IPS-18c (cell line): Measurements from ENCODE around the gene SNAPIN.

ENCODE experiments used
- H3K4me3 ChIP-seq: 2 replicates; pipeline ENCODE4 v1.7.0; 2013; ENCODE audit warnings: low read depth, mild to moderate bottlenecking, low read length, moderate library complexity; ENCODE audit not compliant: insufficient read depth
- H3K9me3 ChIP-seq: one replicate; pipeline ENCODE4 v1.6.1; 2013; ENCODE audit warnings: mild to moderate bottlenecking, low read length, moderate library complexity; ENCODE audit not compliant: control insufficient read depth, insufficient read depth

SNAPIN gene, protein sequence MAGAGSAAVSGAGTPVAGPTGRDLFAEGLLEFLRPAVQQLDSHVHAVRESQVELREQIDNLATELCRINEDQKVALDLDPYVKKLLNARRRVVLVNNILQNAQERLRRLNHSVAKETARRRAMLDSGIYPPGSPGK

DNA sequence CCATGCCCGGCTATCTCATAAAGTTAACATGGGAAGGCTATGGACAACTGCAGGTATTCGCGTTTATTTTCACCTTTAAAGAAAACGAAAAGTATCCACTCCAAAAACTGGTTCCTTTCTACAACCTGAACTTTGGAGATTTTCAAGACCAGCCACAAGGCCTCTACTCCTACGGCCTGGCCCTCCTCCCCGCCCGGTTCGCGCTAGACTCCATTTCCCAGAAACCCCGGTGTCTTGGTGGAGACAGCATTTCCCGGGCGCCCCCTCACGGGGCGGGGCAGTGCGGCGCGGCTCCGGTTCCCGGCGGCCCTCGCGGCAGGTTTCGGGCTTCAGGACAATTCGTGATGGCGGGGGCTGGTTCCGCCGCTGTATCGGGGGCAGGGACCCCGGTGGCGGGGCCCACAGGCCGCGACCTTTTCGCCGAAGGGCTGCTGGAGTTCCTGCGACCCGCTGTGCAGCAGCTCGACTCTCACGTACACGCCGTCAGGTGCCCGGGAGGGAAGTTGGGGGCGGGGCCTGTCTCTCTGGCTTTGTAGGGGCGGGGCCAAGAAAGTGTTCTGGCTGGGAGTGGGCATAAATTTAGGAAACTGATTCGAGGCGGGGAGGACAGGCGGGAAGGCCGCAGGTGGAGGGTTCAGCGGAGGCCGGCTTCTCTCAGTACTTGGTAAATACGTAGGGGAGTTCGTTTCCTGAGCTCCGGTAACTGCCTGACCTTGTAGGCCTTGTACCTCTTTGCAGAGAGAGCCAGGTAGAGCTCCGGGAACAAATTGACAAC is at the start of gene SNAPIN:
TSS of gene SNAPIN (plus strand) at position 304 of the 775 bp plus-strand sequence. CDS start at position 345, 41 bp downstream.
- Histone ChIP-seq H3K4me3 (peak within 1 kb of the TSS; percentile 98), H3K9me3 (no peaks in the 10 kb centered on the region)

DNA sequence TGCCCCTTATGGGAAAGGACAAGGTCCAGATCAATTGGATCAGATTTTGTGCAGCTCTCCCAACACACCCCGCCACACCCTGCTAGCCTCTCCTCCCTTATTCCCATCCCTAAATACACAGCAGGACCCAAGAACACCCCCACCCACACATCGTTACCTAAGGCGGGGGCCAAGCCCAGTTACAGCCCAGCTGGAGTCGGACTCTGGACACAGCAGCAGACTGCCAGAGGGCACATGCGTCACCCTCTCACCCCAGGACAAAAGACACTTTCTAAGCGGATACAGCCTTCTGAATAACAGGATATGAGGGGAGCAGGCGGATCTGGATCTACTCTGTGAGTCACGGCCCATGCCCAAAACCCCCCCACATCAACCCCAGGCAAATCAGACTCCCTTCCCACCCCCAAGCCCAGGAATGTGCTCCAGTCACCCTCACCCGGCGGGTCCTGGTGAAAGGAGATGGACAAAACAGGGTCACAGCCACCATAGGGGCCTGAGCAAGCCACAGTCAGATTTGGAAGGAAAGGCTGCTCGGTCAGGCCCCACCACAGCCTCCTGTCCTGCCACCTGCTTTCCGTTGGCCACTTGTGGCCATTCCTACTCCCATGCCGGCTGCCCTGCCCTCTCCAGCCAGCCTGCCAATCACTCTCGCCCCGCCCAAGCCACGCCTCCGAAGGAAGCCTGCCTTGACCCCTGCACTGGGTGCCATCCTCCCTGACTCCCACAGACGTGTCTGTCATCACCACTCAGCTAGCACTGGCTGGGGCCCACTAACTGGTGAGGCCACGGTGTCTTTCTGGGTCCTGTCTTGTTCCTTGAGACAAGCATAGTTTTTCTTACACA is 49.5 kb upstream of the SNAPIN start:
- H3K9me3 ChIP-seq: no peaks in the 10 kb centered on the region
- peak overlapping the region; percentile 28; the same call in 1 of the 2 replicates for H3K4me3 ChIP-seq

DNA sequence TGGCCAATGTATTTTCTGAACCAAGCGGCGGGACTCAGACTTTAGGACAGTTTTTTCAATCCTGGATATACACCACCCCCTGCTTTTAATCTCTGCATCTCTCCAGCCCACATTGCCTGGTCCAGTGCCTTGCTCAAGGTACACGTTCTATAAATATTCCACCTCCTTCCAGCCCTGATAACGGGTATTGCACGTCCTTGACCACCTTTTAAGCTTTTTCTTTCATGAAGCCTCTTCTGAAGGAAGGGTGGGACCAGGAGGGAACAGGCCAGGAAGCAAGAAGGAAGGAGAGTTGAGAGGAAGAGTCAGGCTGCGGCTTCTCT is 49.0 kb upstream of the SNAPIN start:
- Histone ChIP-seq H3K9me3 (no peaks in the 10 kb centered on the region), H3K4me3 (no peak overlapping the region)

DNA sequence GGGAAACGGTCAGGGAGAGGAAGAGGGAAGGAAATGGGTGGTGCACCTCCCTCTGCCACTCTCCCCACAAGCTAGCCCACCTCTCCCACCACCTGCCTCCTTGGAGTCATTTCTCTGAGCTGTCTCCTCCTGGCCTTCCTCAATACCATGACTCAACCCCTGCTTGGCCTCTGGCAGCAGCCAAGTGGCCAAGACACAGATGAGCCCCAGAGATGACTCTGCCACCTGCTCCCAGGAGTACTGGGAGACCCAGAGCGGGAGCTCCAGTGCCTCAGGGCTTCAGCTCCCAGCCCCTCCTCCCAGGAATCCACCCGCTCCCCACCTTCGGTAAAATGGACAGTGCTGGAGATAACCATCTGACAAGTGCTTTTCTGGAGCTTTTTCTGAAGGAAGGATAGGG is 48.2 kb upstream of the SNAPIN start:
- Histone ChIP-seq H3K4me3 (no peak overlapping the region), H3K9me3 (no peaks in the 10 kb centered on the region)

DNA sequence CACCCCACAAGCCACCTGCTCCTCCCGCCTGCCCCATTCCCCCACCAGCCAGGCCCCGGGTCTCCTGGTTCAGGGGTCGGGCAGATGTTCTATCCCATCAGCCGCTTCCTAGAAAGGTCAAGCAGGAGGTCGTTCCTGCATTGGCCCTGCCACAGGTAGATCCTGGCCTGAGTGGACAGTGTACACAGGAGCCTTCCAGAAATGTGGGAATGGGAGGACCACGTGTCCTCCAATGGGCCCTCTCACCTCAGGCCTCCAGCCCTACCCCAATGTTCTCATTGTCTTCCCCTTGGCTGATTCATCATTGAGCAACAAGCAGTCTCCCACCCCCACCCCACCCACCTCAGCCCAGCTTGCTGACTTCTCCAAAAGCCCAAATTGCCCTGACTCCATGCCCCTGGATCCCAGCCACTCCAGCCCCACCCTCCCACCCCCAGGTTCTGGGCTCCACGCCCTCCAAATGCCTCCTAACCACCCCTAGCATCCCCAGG is 47.6 kb upstream of the SNAPIN start:
- no peak overlapping the region for H3K4me3 ChIP-seq

DNA sequence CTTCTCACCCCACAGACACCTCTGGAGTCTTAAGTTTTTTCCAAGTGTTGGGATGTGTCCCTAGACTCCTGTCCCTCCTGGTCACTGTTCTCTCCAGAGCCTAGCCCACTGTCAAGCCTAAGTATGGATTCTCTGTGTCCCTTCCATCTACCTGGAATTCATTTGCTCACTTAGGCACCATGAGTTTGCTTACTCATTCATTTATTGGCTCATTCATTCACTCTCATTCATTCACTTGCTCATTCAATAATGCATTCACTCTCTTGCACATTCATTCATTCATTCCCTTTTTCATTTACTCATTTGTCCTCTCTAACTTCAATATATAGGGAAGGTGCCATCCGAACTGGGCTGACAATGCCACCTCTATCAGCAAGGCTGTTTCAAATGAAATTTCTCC is 47.1 kb upstream of the SNAPIN start:
- H3K9me3 ChIP-seq: no peaks in the 10 kb centered on the region
- H3K4me3 ChIP-seq: no peak overlapping the region

More for the DNA sequence above, 47.6 kb upstream of the SNAPIN start:
- no peaks in the 10 kb centered on the region for H3K9me3 ChIP-seq

DNA sequence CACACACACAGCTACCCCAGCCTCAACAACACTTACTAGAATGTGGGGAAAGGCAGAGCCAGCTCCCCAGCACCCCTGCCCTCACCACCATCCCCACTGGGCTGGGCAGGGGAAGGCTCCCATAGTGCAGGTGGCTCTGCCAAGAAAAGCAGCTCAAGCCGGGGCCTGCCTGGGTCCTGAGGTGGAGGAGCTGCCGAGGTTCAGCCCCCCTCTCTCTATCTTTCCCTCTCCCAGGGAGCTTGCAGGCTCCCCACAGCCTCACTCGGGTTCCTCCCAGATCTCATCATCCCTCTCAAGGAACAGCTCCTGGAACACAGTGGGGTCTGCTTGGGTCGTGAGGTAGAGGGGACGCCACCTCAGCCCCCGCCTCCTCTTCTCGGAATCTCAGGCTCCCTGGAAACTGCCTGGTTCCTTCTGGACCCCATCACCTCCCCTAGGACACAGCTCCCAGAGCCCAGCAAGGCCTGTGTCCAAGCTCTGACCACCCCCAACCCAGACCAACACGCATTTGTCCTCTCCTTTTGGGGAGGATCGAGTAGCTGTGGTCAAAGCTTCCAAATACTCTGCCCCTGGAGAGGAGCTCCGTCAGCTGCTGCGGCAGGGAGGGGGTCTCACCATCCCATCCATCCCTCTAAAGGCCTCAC is 46.3 kb upstream of the SNAPIN start:
- Histone ChIP-seq H3K4me3 (peak overlapping the region; percentile 34), H3K9me3 (no peaks in the 10 kb centered on the region)

DNA sequence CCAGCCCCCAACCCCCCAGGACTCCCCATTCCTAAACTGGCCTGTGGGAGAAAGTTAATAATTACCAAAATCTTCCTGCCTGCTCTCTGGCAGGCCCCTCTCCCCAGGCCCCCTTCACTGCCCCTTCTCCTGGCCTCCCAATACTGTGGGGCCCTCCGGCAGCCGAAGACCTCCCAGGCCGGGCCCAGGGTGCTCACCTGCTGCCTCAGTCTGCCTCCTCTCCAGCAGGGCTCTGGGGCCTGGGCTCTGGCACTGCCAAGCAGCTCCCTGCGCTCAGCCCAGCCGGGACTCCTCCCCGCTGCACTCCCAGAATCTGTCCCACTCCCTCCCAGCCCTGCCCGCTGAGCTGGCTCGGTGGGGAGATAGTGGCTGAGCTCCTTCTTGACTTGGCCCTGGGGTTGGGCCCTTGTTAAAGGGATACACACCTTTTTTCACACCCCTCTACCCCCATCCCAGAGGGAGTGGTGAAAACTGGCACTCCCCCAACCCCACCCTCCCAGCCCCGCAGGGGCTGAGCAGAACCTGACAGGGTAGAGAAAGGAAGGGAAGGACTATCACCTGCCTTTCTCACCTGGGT is 45.7 kb upstream of the SNAPIN start, which contains the start of gene S100A16:
TSS of gene S100A16 (minus strand) at position 383 of the 577 bp plus-strand sequence. CDS start 4,986 bp downstream, outside the sequence.
- Histone ChIP-seq H3K4me3 (peak within 1 kb of the TSS; percentile 34), H3K9me3 (no peaks in the 10 kb centered on the region)

DNA sequence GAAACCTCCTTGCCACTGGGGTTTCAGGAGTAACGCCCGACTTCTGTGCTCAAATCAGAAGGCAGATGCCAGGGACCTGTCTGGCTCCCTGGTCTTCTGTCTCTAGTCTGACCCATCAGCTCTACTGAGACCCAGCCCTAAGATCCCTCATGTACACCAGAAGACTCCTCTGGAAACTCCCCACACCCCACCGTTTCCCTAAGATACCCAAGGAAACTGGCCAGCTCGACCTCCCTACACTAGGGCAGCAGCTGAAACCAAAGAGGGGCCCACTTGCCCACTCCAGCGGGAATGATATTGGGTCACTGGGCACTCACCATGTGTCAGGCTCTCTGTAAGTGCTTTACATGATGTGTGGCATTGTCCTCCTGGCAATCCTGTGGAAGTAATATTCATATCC is 45.1 kb upstream of the SNAPIN start:
- H3K4me3 ChIP-seq: no peak overlapping the region
- no peaks in the 10 kb centered on the region for H3K9me3 ChIP-seq

DNA sequence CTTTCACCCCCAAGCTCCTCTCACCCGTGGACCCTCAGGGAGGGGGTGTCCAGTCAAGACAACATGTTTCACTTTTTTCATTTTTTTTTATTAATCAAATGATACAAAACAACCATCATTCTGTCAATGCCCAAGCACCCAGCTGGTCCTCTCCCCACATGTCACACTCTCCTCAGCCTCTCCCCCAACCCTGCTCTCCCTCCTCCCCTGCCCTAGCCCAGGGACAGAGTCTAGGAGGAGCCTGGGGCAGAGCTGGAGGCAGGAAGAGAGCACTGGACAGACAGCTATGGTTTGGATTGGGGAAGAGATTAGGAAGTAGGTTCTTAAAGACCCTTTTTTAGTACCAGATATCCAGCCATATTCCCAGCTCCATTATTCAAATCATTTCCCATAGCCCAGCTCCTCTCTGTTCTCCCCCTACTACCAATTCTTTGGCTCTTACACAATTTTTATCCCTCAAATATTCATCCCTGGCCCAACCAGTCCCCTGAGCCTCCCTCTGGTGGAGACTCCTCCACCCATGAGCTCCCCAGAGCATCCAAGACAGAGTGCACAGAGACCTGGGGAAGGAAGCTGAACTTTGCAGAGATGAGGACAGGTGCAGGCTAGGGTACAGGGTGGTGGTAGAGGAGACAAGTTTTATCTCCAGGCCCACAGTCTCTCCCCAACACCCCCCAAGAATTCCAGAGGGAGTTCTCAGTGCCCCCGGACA is 44.2 kb upstream of the SNAPIN start:
- H3K4me3 ChIP-seq: no peak overlapping the region
- no peaks in the 10 kb centered on the region for H3K9me3 ChIP-seq

DNA sequence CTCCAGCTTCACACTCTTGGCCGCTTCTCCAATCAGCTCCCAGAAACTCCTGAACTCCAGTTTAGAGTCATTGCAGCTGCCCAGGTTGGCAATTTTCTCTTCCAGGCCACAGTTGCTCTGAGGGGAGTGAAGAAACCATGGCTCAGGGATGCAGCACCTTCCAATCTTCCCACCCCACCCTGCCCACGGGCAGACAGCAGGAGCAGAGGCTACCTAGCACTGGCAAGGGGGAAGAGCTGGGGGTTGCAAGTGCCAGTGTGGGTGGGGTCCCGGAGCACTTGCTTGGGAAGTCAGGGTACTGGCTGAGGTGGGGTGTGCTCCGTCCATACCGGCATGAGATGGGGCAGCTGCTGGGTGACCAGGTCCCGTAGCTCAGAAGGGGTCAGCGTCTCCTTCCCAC is 43.6 kb upstream of the SNAPIN start:
- no peaks in the 10 kb centered on the region for H3K9me3 ChIP-seq

DNA sequence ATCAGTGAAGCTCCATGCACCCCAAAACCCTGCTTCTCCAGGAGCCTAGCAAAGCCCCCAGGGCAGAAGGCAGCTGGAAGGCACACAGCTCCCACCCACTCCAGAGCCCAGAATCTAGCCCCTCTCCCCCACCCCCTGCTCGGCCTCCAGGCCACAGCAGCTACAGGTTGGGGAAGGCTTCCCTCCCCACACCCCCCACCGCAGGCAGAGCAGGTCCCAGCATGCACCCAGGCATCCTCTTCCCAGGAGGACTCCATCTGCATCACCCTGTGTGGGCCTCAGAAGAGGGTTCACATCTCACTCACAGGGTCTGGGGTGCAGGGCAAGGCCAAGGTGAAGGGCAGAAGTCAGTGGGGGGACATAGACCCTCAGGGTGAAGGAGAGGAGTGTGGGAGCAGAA is 43.1 kb upstream of the SNAPIN start:
- Histone ChIP-seq H3K9me3 (no peaks in the 10 kb centered on the region), H3K4me3 (no peak overlapping the region)

More for the DNA sequence above, 43.6 kb upstream of the SNAPIN start:
- no peak overlapping the region for H3K4me3 ChIP-seq

DNA sequence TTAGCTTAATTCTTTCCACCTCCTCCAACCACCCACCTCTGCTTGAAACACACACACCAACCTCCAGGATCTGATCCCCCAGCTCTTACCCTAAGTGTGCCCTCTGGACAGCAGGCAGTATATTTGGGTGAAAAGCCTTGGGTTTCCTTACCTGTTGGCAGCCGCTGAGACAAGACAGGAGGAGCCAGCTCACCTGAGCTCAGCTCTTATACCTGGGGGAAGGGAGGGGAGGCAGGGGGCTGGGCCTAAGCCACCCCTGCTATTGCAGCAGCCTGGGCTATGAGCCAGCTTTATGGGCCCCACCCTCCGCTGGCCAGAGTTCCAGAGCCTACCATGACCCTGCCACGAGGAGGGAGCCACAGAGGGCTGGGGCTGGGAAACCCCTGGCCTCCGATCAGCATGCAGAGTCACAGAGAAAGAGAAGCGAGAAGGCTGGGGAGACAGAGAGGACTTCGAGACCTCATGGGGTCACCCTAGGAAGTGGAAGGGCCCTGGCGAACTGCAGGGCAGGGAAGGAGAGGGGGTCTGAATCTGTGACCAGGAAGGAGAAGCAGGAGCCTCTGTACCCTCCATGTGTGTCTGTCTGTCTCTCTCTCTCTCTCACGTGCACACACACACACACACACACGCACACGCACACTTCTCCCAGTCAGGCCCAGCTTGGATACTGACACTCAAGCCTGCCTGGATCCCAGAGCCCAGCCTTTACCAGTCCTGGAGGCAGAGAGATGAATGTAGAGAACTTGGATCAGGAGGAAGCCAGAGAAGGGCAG is 42.2 kb upstream of the SNAPIN start, which contains the start of gene S100A14:
TSS of gene S100A14 (minus strand) at position 182 of the 773 bp plus-strand sequence. CDS start 467 bp downstream, outside the sequence.
- no peaks in the 10 kb centered on the region for H3K9me3 ChIP-seq
- H3K4me3 ChIP-seq: no peak within 1 kb of the TSS

DNA sequence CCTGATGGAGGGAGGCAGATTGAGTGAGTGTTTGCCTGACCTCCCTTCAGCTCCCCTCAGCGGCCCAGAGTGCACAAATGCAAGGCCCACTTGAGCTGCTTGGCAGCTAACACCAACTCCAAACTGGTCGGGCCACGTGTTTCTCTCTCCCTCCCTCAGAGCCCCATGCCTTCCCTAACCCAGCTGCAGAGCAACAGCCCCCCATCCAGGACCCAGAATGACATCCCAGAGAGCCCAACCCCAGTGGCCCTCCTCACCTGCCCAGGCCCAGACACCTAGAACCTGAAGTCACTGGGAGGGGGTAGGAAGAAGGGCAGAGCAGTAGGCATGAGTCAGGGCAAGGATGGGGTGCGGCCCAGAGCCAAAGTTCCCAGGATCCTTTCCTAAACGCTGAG is 41.6 kb upstream of the SNAPIN start:
- H3K9me3 ChIP-seq: no peaks in the 10 kb centered on the region
- H3K4me3 ChIP-seq: no peak overlapping the region

DNA sequence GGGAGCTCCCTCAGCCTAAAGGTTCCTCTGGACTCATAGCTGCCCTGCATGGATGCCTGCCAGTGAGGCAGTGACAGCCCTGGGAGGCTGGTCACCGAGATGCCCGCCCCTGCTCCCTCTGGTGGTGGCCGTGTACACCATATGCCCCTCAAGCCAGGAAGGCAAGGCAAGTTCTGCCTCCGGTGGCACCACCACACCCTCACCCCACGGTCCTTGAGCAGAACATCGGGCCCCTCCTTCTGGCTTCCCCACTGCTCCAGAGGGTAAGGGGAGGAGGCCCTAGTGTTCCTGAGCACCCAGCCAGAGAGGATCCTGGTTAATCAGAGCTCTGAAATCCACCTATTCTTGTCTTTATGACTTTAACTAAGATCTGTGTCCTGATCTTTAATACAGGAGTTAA is 40.8 kb upstream of the SNAPIN start:
- H3K9me3 ChIP-seq: no peaks in the 10 kb centered on the region
- no peak overlapping the region for H3K4me3 ChIP-seq

DNA sequence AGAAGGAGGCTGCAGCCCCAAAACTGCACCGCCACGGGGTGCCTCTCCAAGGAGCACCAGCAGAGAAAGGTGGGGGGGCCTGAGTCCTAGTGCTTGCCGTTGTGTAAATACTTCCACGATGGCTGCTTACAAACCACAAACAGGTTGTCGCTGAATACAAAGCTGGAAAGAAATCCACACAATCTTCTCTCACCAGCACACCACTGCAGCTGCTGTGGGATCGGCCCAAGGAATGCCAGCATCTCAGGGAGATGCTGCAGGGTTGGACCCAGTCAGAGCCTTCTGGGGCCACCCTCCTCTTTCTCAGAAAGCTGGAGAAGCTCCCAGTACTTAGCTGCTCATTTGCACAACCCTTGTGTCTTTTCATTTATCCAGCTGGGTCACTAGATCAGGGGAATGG is 39.3 kb upstream of the SNAPIN start:
- Histone ChIP-seq H3K4me3 (no peak overlapping the region), H3K9me3 (no peaks in the 10 kb centered on the region)
